HepG2 (cell line): ENCODE data around the gene SH2D3C. TPM values are rescaled to one million over a fixed set of nuclear protein-coding genes. Genes with fewer than 3 reads are reported as not detected.
A peak's percentile ranks its signal among the peaks of the same experiment; 100 is the strongest.

Experiments used
- AKAP8 ChIP-seq: sonication (generic); formaldehyde crosslinking; IDR thresholded peaks from 2 replicates; pipeline ENCODE4 v1.5.1; 2020; ENCODE audit warnings: mild to moderate bottlenecking, missing genetic modification reagents
- BRD4 ChIP-seq: sonication (generic); formaldehyde crosslinking; IDR thresholded peaks from 2 replicates; pipeline ENCODE4 v1.4.0; 2020; ENCODE audit warnings: missing genetic modification reagents
- CBX5 ChIP-seq: sonication (generic); formaldehyde crosslinking; IDR thresholded peaks from 2 replicates; pipeline ENCODE4 v1.4.0; 2020; ENCODE audit warnings: missing genetic modification reagents, borderline replicate concordance
- ERF ChIP-seq: IDR thresholded peaks from 2 replicates; pipeline ENCODE4 v1.6.1; 2018; ENCODE audit warnings: missing biosample characterization, missing genetic modification reagents
- FLYWCH1 ChIP-seq: sonication (generic); formaldehyde crosslinking; IDR thresholded peaks from 2 replicates; pipeline ENCODE4 v1.8.1; 2023; ENCODE audit warnings: mild to moderate bottlenecking, missing genetic modification reagents
- GFI1 ChIP-seq: sonication (generic); formaldehyde crosslinking; IDR thresholded peaks from 2 replicates; pipeline ENCODE4 v1.5.0; 2020; ENCODE audit warnings: missing genetic modification reagents, mild to moderate bottlenecking, borderline replicate concordance
- HINFP ChIP-seq: sonication (generic); formaldehyde crosslinking; IDR thresholded peaks from 2 replicates; pipeline ENCODE4 v1.4.0; 2020; ENCODE audit warnings: low read depth, mild to moderate bottlenecking, missing genetic modification reagents
- JARID2 ChIP-seq: sonication (generic); formaldehyde crosslinking; IDR thresholded peaks from 2 replicates; pipeline ENCODE4 v1.8.1; 2023; ENCODE audit warnings: missing genetic modification reagents, inconsistent platforms; ENCODE audit not compliant: insufficient replicate concordance
- KIAA2018 ChIP-seq: sonication (generic); formaldehyde crosslinking; IDR thresholded peaks from 2 replicates; pipeline ENCODE4 v1.5.0; 2020; ENCODE audit warnings: mild to moderate bottlenecking, missing genetic modification reagents, borderline replicate concordance
- KLF6 ChIP-seq: IDR thresholded peaks from 2 replicates; pipeline ENCODE4 v1.8.0; 2016; ENCODE audit warnings: missing biosample characterization, missing genetic modification reagents
- KMT2A ChIP-seq: sonication (generic); formaldehyde crosslinking; IDR thresholded peaks from 2 replicates; pipeline ENCODE4 v1.4.0; 2020; ENCODE audit warnings: missing genetic modification reagents
- PAX8 ChIP-seq: sonication (generic); formaldehyde crosslinking; IDR thresholded peaks from 2 replicates; pipeline ENCODE4 v1.8.0; 2022; ENCODE audit warnings: mild to moderate bottlenecking, missing genetic modification reagents, borderline replicate concordance
- SETDB1 ChIP-seq: sonication (generic); formaldehyde crosslinking; IDR thresholded peaks from 2 replicates; pipeline ENCODE4 v1.5.1; 2020; ENCODE audit warnings: missing genetic modification reagents, mild to moderate bottlenecking, borderline replicate concordance
- STAT5B ChIP-seq: sonication (generic); formaldehyde crosslinking; IDR thresholded peaks from 2 replicates; pipeline ENCODE4 v1.4.0; 2020; ENCODE audit warnings: missing genetic modification reagents
- TOPORS ChIP-seq: sonication (generic); formaldehyde crosslinking; IDR thresholded peaks from 2 replicates; pipeline ENCODE4 v1.8.0; 2023; ENCODE audit warnings: mild to moderate bottlenecking, missing genetic modification reagents
- ZNF232 ChIP-seq: sonication (generic); formaldehyde crosslinking; IDR thresholded peaks from 2 replicates; pipeline ENCODE4 v1.4.0; 2020; ENCODE audit warnings: missing genetic modification reagents, borderline replicate concordance
- ZNF580 ChIP-seq: IDR thresholded peaks from 2 replicates; pipeline ENCODE4 v1.6.1; 2016; ENCODE audit warnings: low read depth, borderline replicate concordance
- ZNF619 ChIP-seq: sonication (generic); formaldehyde crosslinking; IDR thresholded peaks from 2 replicates; pipeline ENCODE4 v1.4.0; 2020; ENCODE audit warnings: mild to moderate bottlenecking, missing genetic modification reagents
- ZNF788 ChIP-seq: sonication (generic); formaldehyde crosslinking; IDR thresholded peaks from 2 replicates; pipeline ENCODE4 v1.5.0; 2020; ENCODE audit warnings: mild to moderate bottlenecking, missing genetic modification reagents, borderline replicate concordance
- polyA plus RNA-seq, 8 experiments: library from polyadenylated mRNA; depleted of rRNA in 3 of 8; stranded (reverse) in 7 of 8; unstranded in 1 of 8; fragments of >200 nt; fragmentation: Illumina TruSeq in 4 of 8; extraction: Trizol in 4 of 8; gene quantifications; 2 replicates each; pipeline versions ENCODE4 v1.2.1 to v1.2.3, GENCODE V29; 2011 to 2016; ENCODE audit warnings: low read depth in 4 of 8, missing spikeins in 1 of 8, mixed read lengths in 1 of 8; ENCODE audit not compliant: insufficient read depth in 1 of 8
- total RNA-seq, 5 experiments: library from RNA; depleted of rRNA; stranded (reverse); fragments of >200 nt; fragmentation: Illumina TruSeq; extraction: Trizol; gene quantifications; 2 replicates each; pipeline ENCODE4 v1.2.3, GENCODE V29; 2016; ENCODE audit warnings: low read depth in 1 of 5

SH2D3C gene
- total and polyA plus RNA-seq, 2 of the 13 experiments (the other 11 are each of a cell fraction or from before 2014, with no cell fraction given): not detected

GRCh38 chr9:127802576-127803443 is 24.3 kb upstream of the SH2D3C start, which contains the start of gene FPGS (continued):
- TF ChIP-seq KIAA2018 (CRISPR knock-in tag) (no peak), BRD4 (CRISPR knock-in tag) (peak; percentile 31; the same call in 1 of the 2 replicates), PAX8 (peak; percentile 94; the same call in 1 of the 2 replicates), CBX5 (CRISPR knock-in tag) (no peak), ZNF619 (0 out of 2 replicates have a peak, but pooled peaks have one; percentile 44), TOPORS (CRISPR knock-in tag) (0 out of 2 replicates have a peak, but pooled peaks have one; percentile 58), ERF (CRISPR knock-in tag) (peak; percentile 6; the same call in 1 of the 2 replicates), ZNF580 (CRISPR knock-in tag) (0 out of 2 replicates have a peak, but pooled peaks have one; percentile 9), KLF6 (CRISPR knock-in tag) (peak; percentile 95; the same call in 1 of the 2 replicates), SETDB1 (no peak), JARID2 (no peak), ZNF232 (CRISPR knock-in tag) (0 out of 2 replicates have a peak, but pooled peaks have one; percentile 5), FLYWCH1 (CRISPR knock-in tag) (0 out of 2 replicates have a peak, but pooled peaks have one; percentile 68), ZNF788 (CRISPR knock-in tag) (peak; percentile 62), STAT5B (CRISPR knock-in tag) (peak; percentile 72; the same call in 1 of the 2 replicates), KMT2A (peak; percentile 7; the same call in 1 of the 2 replicates), GFI1 (no peak; the same call in 1 of the 2 replicates), AKAP8 (no peak), HINFP (CRISPR knock-in tag) (peak; percentile 35; the same call in 1 of the 2 replicates)
